NOMO-1 treated with dmso at 0.1 percent for 144 hours (cell line): Measurements from ENCODE around the gene CLTCL1.
A peak's percentile ranks its signal among the peaks of the same experiment; 100 is the strongest.
"Not testable (repeated sequence)": the region's sequence is repeated elsewhere in the genome, so short reads cannot be mapped to it uniquely, and the experiment has no call there.

Experiments used
- DNase-seq: peaks from one replicate; lab custom pipeline; 2025; ENCODE audit not compliant: unreplicated experiment; lab: John Stamatoyannopoulos, UW

Gene CLTCL1

GRCh38 chr22:19177164-19178064 lies 114.1 kb downstream of the CLTCL1 start:
- no peak for DNase-seq

DNA sequence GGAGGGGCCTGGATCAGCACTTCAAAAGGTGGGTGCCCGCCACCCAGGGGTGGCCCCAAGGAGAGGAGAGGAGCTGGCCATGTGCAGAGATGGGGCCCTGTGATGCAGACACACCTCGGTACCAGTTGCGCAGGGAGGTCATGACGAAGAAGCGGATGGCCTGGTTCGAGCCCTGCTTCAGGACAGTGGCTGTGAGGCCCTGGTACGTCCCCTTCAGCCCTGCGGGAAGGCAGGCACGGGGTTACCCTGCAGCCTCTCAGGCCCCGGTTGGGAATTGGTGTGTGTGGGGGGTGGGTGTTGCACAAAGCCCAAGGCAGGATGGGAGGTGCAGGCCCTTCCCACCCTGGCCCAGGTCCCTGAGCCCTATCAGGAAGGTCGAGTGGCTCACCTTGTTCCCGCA lies 114.8 kb downstream of the CLTCL1 start:
- no peak for DNase-seq

DNA sequence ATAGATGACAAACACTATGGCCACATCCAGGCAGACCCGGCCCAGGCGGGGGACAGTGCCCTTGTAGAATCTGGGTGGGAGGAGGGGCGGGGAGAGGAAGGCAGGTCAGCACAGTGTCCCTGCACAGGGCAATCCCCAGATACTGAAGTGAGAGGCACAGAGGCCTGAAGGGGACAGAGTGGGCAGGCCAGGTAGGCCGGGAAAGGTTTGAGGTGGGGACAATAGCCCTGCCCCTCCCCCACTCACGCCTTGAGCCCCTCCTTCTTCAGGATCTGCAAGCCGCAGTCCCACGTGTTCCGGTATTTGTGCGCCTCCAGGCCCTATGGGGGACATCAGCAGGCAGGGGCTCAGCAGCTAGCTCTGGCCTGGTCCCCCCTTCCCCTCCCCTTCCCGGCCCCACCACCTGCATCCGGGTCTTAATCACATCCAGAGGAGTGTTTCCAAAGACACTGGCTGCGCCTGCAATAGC lies 115.3 kb downstream of the CLTCL1 start:
- no peak for DNase-seq

DNA sequence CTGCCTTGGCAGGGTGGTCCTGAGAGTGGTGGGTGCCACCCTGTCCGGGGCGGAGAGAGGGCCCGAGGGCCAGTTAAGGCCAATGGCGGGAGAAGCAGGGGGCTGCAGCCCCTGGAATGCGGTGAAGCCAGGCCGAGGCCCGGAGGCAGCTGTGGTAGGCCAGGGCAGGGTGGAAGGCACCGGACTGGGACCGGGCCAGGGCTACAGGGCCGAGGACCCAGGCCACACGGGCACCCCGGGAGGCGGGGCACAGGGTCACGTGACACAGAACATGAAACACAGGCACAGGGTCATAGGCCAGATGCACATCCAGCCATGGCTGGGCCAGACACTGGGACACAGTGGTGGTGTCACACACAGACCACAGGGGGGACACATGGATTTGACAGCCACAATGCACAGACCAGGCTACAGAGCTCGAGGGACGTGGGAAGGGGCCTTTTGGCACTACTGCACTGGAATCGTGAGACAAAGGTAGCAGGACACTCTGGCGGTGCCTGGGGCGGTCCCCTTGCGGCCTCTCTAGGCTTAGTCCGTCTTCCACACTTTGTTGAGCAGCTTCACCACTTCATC lies 115.8 kb downstream of the CLTCL1 start:
- DNase-seq: no peak

DNA sequence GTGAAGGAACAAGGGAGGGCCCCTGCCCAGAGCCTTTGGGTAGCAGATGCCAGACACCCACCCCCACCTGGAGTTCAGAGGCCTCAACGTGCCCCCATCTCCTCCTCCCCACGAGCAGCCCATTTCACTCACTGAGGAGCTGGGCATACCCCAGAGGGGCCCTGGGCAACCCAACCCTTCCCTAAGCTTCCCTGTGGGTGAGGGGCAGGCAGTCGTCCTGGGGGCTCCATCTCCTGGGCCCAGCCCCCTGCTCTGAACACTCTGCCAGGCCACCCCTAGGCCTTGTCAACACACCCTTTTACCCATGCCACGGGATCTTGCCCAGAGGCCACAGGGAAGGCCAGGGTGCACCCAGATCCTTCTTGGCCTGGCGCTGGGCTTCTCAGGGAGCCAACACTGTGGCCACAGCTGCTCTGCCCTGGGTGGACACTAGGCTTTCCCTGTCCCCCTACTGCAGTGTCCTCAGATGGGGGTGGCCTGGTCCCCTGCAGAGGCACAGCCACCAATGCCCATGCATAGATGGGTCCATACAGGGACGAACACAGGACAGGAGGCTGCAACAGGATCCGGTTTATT lies 116.4 kb downstream of the CLTCL1 start:
- no peak for DNase-seq

DNA sequence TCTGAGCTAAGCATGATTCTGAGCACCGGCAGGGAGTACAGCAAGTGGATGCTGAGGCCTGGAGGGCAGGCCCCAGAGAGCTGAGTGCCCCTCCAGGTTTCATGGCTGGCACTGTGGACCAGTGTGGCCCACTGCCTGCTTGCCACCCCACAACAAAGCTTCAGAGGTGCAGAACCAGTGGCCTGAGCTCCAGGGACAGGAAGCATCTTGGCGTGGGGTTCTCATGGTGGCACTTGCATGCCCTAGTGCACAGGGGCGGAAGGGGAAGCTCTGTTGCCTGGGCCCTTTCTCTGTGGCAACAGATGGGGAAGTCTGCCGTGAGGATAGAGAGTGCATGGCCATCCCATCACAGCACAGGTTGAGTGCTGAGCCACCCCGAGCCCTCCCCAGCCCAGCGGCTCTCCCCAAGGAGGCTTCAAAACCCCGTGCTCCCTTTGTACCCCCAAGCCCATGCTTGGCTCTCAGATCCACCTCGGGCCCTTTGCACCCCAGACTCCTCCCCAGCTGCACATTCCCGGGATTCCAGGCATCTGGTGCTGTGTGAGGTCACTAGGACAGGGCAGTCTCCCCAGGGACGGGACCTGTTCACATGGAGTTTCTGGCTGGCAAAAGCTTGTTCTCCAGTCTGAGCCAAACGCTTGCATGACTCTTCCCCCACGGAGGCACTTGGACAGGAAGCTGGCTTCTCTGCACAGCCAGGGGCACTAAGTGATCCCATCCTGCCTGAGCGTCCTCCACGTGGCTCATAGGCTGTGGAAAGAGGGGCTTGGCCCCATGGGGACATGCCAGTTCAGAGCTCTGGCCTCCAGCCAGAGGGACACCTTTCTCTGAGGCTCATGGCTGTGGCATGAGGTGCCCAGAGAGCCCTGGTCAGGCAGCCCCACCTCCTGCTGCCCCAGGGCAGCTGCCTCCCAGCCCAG lies 117.2 kb downstream of the CLTCL1 start:
- DNase-seq: peak; percentile 61

- no peak for DNase-seq
Observed at GRCh38 chr22:19173047-19174035, 118.2 kb downstream of the CLTCL1 start.

DNA sequence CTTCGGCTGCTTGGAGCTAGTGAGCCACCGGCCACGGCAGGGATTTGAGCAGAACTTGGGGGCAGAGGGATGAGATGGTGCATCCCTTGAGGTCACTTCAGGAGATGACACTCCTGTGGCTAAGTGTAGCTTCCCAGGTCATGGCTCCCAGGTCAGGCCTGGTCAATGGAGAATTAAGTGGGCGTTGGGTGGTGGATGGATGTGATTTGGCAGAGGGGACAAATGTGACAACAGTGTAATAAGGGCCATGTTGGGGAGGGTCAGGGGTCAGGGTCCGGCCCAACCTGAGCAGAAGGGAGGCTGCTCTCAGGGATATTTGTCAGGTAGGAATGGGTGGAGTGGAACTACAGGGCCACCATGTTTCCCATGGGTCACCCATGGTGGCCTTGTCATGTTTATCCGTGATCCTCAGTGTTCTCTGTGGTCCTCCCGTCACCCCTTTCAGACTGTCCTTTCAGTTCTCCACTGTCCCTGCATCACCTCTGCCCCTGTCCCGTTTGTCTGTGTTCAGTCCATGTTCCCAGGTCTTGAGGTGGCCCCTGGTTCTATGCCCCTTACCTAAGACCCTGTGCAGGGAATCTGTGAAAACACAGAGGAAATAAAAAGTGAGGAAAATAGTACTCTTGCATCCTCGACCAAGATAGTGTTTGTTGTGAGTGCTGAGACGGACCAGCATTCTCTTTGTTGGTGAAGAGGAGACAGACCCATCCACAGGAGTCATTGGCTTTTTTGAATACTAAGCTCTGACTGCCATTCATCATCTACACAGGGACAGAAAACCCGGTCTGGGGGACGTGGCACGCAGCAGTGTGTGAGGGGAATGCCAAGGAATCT lies 119.1 kb downstream of the CLTCL1 start:
- no peak for DNase-seq

DNA sequence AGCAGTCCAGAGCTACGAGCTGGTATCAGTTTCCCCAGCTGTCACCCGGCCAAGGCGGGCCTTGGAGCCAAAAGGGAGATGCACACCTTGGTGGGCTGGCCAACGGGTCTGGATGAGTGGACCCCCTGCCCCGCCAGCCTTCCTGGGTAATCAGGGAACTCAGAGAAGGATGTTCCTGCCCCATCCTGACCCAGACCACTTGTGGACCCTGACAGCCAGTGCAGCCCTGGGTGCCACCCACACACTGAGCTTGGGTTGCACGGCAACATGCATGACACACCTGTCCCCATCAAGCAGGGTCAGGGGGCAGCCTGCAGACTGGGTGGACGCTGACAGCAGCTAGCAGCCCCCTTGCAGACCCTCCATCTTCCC lies 121.6 kb downstream of the CLTCL1 start:
- no peak for DNase-seq

- DNase-seq: no peak
Observed at GRCh38 chr22:19169002-19169946, 122.2 kb downstream of the CLTCL1 start.

- DNase-seq: no peak
Observed at GRCh38 chr22:19168088-19168890, 123.2 kb downstream of the CLTCL1 start.

DNA sequence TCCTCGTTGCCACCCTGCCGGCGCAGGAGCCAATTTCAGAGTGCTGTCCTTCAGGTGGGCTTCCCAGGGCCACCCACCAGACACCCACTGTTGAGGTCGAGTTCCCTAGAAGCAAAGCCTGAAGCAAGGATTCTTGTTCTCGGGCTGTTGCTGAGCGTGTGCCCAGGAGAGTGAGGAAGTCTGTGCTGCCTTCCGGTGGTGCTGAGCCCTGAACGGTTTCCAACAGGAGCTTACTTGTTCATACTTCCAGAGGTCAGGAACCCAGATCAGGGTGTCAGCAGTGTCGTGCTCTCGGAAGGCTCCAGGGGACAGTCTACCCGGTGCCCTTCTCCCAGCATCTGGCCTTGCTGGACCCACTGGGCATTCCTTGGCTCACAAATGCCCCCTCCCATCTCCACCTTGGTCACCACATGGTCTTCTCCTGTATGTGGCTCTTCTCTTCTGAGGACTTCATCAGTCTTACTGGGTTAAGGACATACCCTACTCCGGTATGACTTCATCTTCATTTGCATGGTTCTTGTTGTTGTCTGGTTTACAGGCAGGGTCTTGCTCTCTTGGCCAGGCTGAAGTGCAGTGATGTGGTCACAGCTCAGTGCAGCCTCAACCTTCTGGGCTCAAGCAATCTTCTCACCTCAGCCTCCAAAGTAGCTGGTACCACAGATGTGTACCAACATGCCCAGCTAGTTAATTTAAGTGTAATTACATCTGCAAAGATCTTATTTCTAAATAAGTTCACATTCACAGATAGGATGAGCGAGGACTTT lies 124.2 kb downstream of the CLTCL1 start:
- no peak for DNase-seq

DNA sequence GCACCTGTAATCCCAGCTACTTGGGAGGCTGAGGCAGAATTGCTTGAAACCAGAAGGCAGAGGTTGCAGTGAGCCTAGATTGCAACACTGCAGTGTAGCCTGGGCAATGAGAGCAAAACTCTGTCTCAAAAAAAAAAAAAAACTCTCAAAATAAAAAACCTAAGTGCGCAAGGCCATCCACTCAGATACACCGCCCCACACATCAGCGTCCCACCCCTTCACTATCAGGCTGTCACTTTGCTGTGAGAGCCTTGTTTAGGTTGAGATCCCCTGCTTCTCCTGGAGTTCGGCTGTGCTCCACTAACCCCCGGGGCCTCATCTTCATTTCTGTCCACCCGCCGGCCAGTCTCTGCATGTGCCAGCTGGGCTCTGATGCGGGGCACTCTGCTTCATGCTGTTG lies 125.1 kb downstream of the CLTCL1 start:
- DNase-seq: no peak

GRCh38 chr22:19164425-19164824 lies 127.1 kb downstream of the CLTCL1 start:
- no peak for DNase-seq

DNA sequence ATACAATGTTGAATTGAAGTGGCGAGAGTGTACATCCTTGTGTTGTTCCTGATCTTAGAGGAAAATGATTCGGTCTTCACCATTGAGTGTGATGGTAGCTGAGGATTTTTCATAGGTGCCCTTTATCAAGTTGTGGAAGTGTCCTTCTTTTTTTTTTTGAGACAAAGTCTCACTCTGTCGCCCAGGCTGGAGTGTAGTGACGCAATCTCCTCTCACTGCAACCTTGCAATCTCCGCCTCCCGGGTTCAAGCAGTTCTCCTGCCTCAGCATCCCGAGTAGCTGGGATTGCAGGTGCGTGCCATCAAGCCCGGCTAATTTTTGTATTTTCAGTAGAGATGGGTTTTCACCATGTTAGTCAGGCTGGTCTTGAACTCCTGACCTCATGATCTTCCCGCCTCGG lies 132.9 kb downstream of the CLTCL1 start:
- not testable (repeated sequence) for DNase-seq

DNA sequence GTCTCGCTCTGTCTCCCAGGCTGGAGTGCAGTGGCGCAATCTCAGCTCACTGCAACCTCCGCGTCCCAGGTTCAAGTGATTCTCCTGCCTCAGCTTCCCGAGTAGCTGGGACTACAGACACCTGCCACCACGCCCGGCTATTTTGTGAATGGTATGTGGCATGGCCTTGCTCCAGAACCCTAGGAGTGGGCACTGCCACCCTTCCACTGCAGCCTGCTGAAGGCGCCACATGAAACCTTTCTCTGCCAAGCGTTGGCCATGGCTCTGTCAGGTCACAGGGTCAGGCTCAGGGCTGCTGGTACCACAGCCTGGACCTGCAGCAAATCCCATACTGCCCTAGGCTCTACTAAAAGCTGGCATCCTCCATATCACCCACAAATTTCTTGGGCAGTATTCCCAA lies 135.4 kb downstream of the CLTCL1 start:
- not testable (repeated sequence) for DNase-seq
